NCI-H748 treated with DMSO at 0.1 percent for 48 hours (cell line): ENCODE data around the gene KRAS.
"Not testable (repeated sequence)": the region's sequence is repeated elsewhere in the genome, so short reads cannot be mapped to it uniquely, and the experiment has no call there.

Experiments
- DNase-seq: peaks from one replicate; lab custom pipeline; 2025; lab: John Stamatoyannopoulos, UW

Gene KRAS

GRCh38 chr12:25250744-25251730 is at the start of gene KRAS:
TSS of gene KRAS (minus strand) at chr12:25250929.
- DNase-seq: peak; percentile 62

GRCh38 chr12:25296381-25296780 is 45.7 kb upstream of the KRAS start:
- no peak for DNase-seq

GRCh38 chr12:25295361-25295760 is 44.6 kb upstream of the KRAS start:
- DNase-seq: no peak

GRCh38 chr12:25293653-25294052 is 42.9 kb upstream of the KRAS start:
- DNase-seq: no peak

GRCh38 chr12:25292810-25293221 is 42.1 kb upstream of the KRAS start:
- not testable (repeated sequence) for DNase-seq

- no peak for DNase-seq
Measured at GRCh38 chr12:25287610-25288009, 36.9 kb upstream of the KRAS start.

GRCh38 chr12:25286837-25287236 is 36.1 kb upstream of the KRAS start:
- DNase-seq: no peak

GRCh38 chr12:25284024-25284423 is 33.3 kb upstream of the KRAS start:
- DNase-seq: no peak

GRCh38 chr12:25283006-25283405 is 32.3 kb upstream of the KRAS start:
- DNase-seq: no peak

- DNase-seq: no peak
Measured at GRCh38 chr12:25280082-25280481, 29.4 kb upstream of the KRAS start.

GRCh38 chr12:25278269-25278668 is 27.5 kb upstream of the KRAS start:
- DNase-seq: no peak

- peak; percentile 18 for DNase-seq
Measured at GRCh38 chr12:25276199-25276937, 25.6 kb upstream of the KRAS start.

GRCh38 chr12:25271486-25272098 is 20.9 kb upstream of the KRAS start:
- no peak for DNase-seq

- DNase-seq: no peak
Measured at GRCh38 chr12:25269701-25270100, 19.0 kb upstream of the KRAS start.

GRCh38 chr12:25266497-25266896 is 15.8 kb upstream of the KRAS start:
- DNase-seq: no peak

GRCh38 chr12:25264862-25265261 is 14.1 kb upstream of the KRAS start:
- no peak for DNase-seq

GRCh38 chr12:25264114-25264513 is 13.4 kb upstream of the KRAS start:
- DNase-seq: no peak

- no peak for DNase-seq
Measured at GRCh38 chr12:25263594-25263993, 12.9 kb upstream of the KRAS start.

GRCh38 chr12:25262389-25263074 is 11.8 kb upstream of the KRAS start:
- no peak for DNase-seq

- DNase-seq: no peak
Measured at GRCh38 chr12:25257590-25258324, 7.0 kb upstream of the KRAS start.

GRCh38 chr12:25256826-25257225 is 6.1 kb upstream of the KRAS start:
- DNase-seq: no peak
